Cardiac muscle cell (in vitro differentiated cells and primary cell): ENCODE data around the gene OR56A1. TPM values are rescaled to one million over a fixed set of nuclear protein-coding genes. Genes with fewer than 3 reads are reported as not detected.

Source experiments
- DNase-seq, 2 donors: peaks; one replicate each; pipeline versions ENCODE4 v3.0.0 to v3.0.0-alpha.2; 2010 to 2017; ENCODE audit warnings: low read depth in 1 of 2, low spot score in 1 of 2
- H3K27ac ChIP-seq: fragments of 200-600 bp; sonication (generic); 2 replicates; pipeline ENCODE4 v1.5.1; 2016
- H3K27me3 ChIP-seq: fragments of 200-600 bp; sonication (generic); 2 replicates; pipeline ENCODE4 v1.6.0; 2016; ENCODE audit warnings: control low read depth
- H3K36me3 ChIP-seq: fragments of 200-600 bp; sonication (generic); 2 replicates; pipeline ENCODE4 v1.5.1; 2016; ENCODE audit warnings: control low read depth
- H3K4me1 ChIP-seq: fragments of 200-600 bp; sonication (generic); 2 replicates; pipeline ENCODE4 v1.8.1; 2017; ENCODE audit warnings: low read depth, mild to moderate bottlenecking, mixed run types
- H3K4me3 ChIP-seq: fragments of 200-600 bp; sonication (generic); 2 replicates; pipeline ENCODE4 v1.5.1; 2016; ENCODE audit warnings: mild to moderate bottlenecking
- H3K9me3 ChIP-seq: fragments of 200-600 bp; sonication (generic); 2 replicates; pipeline ENCODE4 v1.5.1; 2017; ENCODE audit warnings: low read depth, mild to moderate bottlenecking, control low read depth
- CTCF ChIP-seq: IDR thresholded peaks from 2 replicates; pipeline ENCODE4 v1.5.1; 2012; ENCODE audit warnings: low read depth, mild to moderate bottlenecking, low read length
- polyA plus RNA-seq: library from polyadenylated mRNA; unstranded; fragments of >200 nt; fragmentation: Nextera tagmentation; extraction: Ambion mirVana; gene quantifications from 2 replicates; pipeline ENCODE4 v1.2.1, GENCODE V29; 2016
- total RNA-seq: library from RNA; depleted of rRNA; stranded (reverse); fragments of >200 nt; gene quantifications from 2 replicates; pipeline ENCODE4 v1.2.3, GENCODE V29; 2016

OR56A1 gene
- total and polyA plus RNA-seq, 2 experiments from 2014 or later: 0.18 TPM; not detected in 1

GRCh38 chr11:6006395-6006794 lies 24.2 kb downstream of the OR56A1 start:
- no peaks in the 10 kb centered on the region for H3K4me1 ChIP-seq
- H3K4me3 ChIP-seq: no peak overlapping the region
- H3K36me3 ChIP-seq: no peaks in the 10 kb centered on the region
- TF ChIP-seq CTCF: no peak
- no peak overlapping the region for H3K27ac ChIP-seq
- DNase-seq: no peak
- H3K9me3 ChIP-seq: no peaks in the 10 kb centered on the region
- H3K27me3 ChIP-seq: peaks cover 5% of the 10 kb centered on the region

GRCh38 chr11:6002202-6002699 lies 28.3 kb downstream of the OR56A1 start:
- TF ChIP-seq CTCF: no peak
- no peaks in the 10 kb centered on the region for H3K36me3 ChIP-seq
- no peak overlapping the region for H3K27ac ChIP-seq
- no peaks in the 10 kb centered on the region for H3K9me3 ChIP-seq
- H3K4me1 ChIP-seq: no peaks in the 10 kb centered on the region
- H3K27me3 ChIP-seq: peaks cover 8% of the 10 kb centered on the region
- no peak for DNase-seq
- H3K4me3 ChIP-seq: no peak overlapping the region

- H3K36me3 ChIP-seq: no peaks in the 10 kb centered on the region
- H3K4me1 ChIP-seq: no peaks in the 10 kb centered on the region
- H3K27me3 ChIP-seq: peaks cover 5% of the 10 kb centered on the region
- TF ChIP-seq CTCF: no peak
- no peak for DNase-seq
- H3K27ac ChIP-seq: no peak overlapping the region
- no peak overlapping the region for H3K4me3 ChIP-seq
- no peaks in the 10 kb centered on the region for H3K9me3 ChIP-seq
Measured at GRCh38 chr11:5994791-5995190, 35.8 kb downstream of the OR56A1 start.

GRCh38 chr11:5992604-5993251 lies 37.8 kb downstream of the OR56A1 start:
- Histone ChIP-seq H3K27me3 (no peaks in the 10 kb centered on the region), H3K36me3 (no peaks in the 10 kb centered on the region), H3K4me1 (no peaks in the 10 kb centered on the region), H3K27ac (no peak overlapping the region), H3K9me3 (no peaks in the 10 kb centered on the region), H3K4me3 (no peak overlapping the region)
- peak; percentile 51 for TF ChIP-seq CTCF
- DNase-seq: peak; percentile 13 to 16

GRCh38 chr11:5992150-5992549 lies 38.4 kb downstream of the OR56A1 start:
- H3K4me1 ChIP-seq: no peaks in the 10 kb centered on the region
- no peak overlapping the region for H3K4me3 ChIP-seq
- H3K27ac ChIP-seq: no peak overlapping the region
- no peak for DNase-seq
- no peaks in the 10 kb centered on the region for H3K9me3 ChIP-seq
- no peak for TF ChIP-seq CTCF
- H3K27me3 ChIP-seq: no peaks in the 10 kb centered on the region
- no peaks in the 10 kb centered on the region for H3K36me3 ChIP-seq

- no peaks in the 10 kb centered on the region for H3K27me3 ChIP-seq
- no peak overlapping the region for H3K27ac ChIP-seq
- no peak overlapping the region for H3K4me3 ChIP-seq
- H3K9me3 ChIP-seq: no peaks in the 10 kb centered on the region
- H3K4me1 ChIP-seq: no peaks in the 10 kb centered on the region
- TF ChIP-seq CTCF: no peak
- H3K36me3 ChIP-seq: no peaks in the 10 kb centered on the region
- DNase-seq: no peak
Measured at GRCh38 chr11:5989203-5989602, 41.4 kb downstream of the OR56A1 start.
